ENCODE data around the gene SLC4A1.

- peak; percentile 69 for TF ChIP-seq CTCF (IDR thresholded peaks at IDR 0.05)
- no peak for TF ChIP-seq USF2 (CRISPR knock-in tag; IDR thresholded peaks at IDR 0.05)
- no peak for TF ChIP-seq TEAD1 (CRISPR knock-in tag; IDR thresholded peaks at IDR 0.05)
- TF ChIP-seq ZBTB21 (CRISPR knock-in tag; IDR thresholded peaks at IDR 0.05; ENCODE audit: borderline replicate concordance), result no peak
- no peak for TF ChIP-seq ZNF138 (CRISPR knock-in tag; conservative IDR thresholded peaks at IDR 0.05)
- TF ChIP-seq TP53 (CRISPR knock-in tag; IDR thresholded peaks at IDR 0.05), result no peak
- TF ChIP-seq CREB1 (CRISPR knock-in tag; IDR thresholded peaks at IDR 0.05), result no peak
- no peak for TF ChIP-seq ARID4B (CRISPR knock-in tag; IDR thresholded peaks at IDR 0.05; ENCODE audit: borderline replicate concordance)
- TF ChIP-seq E2F1 (CRISPR knock-in tag; IDR thresholded peaks at IDR 0.05), result no peak
- no peak for TF ChIP-seq ATF6 (CRISPR knock-in tag; IDR thresholded peaks at IDR 0.05)
- TF ChIP-seq E2F5 (CRISPR knock-in tag; IDR thresholded peaks at IDR 0.05), result no peak
- no peak for TF ChIP-seq OVOL2 (CRISPR knock-in tag; IDR thresholded peaks at IDR 0.05; ENCODE audit: borderline replicate concordance)
- no peak for TF ChIP-seq MAX (CRISPR knock-in tag; IDR thresholded peaks at IDR 0.05)
- no peak for TF ChIP-seq ZNF121 (CRISPR knock-in tag; IDR thresholded peaks at IDR 0.05)
Observed at GRCh38 chr17:44203731-44204440, 64.0 kb downstream of the SLC4A1 start.
